ENCODE measurements around the gene PPM1L. TPM values are rescaled to one million over a fixed set of nuclear protein-coding genes. Genes with fewer than 3 reads are reported as not detected.

The PPM1L gene
- total RNA-seq, 4 donors from 2014 or later = 30.8 to 88.1 (median 52.7) TPM

GRCh38 chr3:160909917-160910316 is 153.9 kb downstream of the PPM1L start:
- intact Hi-C loops (cut with DNase I) = no loop called here
- 24% methylated on average over 3 of the region's 3 CpGs for WGBS
- H3K36me3 ChIP-seq = no peaks in the 10 kb centered on the region
- no peaks in the 10 kb centered on the region for H3K27me3 ChIP-seq
- DNase-seq (ENCODE audit: extremely low spot score) = no peak
- TF ChIP-seq POLR2AphosphoS5 (IDR thresholded peaks at IDR 0.05) = no peak
- no peak for TF ChIP-seq EP300 (IDR thresholded peaks at IDR 0.05)
- no peak for TF ChIP-seq POLR2A (IDR thresholded peaks at IDR 0.05; ENCODE audit: low read depth)
- no peak for TF ChIP-seq CTCF (IDR thresholded peaks at IDR 0.05)
- H3K4me1 ChIP-seq = peaks cover 0 to 9% (median 0%) of the 10 kb centered on the region in 4 donors
- no peak overlapping the region for H3K4me3 ChIP-seq
- no peak overlapping the region for H3K27ac ChIP-seq (replicated peaks in 1 of 4)
- H3K9me3 ChIP-seq = peaks cover 0 to 7% (median 3%) of the 10 kb centered on the region in 4 donors

GRCh38 chr3:160911411-160911810 is 155.4 kb downstream of the PPM1L start:
- Histone ChIP-seq H3K27me3 (no peaks in the 10 kb centered on the region), H3K4me1 (peaks cover 0 to 9% (median 0%) of the 10 kb centered on the region in 4 donors), H3K36me3 (no peaks in the 10 kb centered on the region), H3K9me3 (peaks cover 0 to 4% (median 2%) of the 10 kb centered on the region in 4 donors), H3K27ac (replicated peaks in 1 of 4) (no peak overlapping the region), H3K4me3 (no peak overlapping the region)
- TF ChIP-seq POLR2A (IDR thresholded peaks at IDR 0.05; ENCODE audit: low read depth) (no peak), CTCF (IDR thresholded peaks at IDR 0.05) (no peak), POLR2AphosphoS5 (IDR thresholded peaks at IDR 0.05) (no peak), EP300 (IDR thresholded peaks at IDR 0.05) (no peak)
- DNase-seq (ENCODE audit: extremely low spot score) = no peak
- intact Hi-C loops (cut with DNase I) = no loop called here

DNA sequence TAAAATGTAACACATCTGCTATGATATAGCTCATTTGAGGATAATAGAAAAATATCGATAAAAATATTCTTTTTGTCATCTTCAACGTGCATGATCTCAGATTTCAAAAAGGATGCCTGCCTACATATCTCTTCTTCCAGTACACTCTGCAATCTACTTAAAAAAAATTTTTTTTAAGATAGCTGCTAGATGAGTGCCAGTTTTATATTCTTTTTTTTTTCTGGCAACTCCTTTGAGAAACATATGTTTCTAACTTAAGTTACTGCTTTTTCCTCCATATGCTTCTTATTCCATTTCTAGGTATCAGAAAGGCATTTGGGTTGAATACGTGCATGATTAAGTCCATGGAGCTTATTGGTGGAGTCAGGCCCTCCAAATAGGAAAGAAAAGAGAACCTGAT is 160.4 kb downstream of the PPM1L start:
- Histone ChIP-seq H3K9me3 (no peaks in the 10 kb centered on the region), H3K27ac (replicated peaks in 1 of 4) (no peak overlapping the region), H3K4me3 (no peak overlapping the region), H3K4me1 (peaks cover 0 to 7% (median 4%) of the 10 kb centered on the region in 4 donors), H3K36me3 (no peaks in the 10 kb centered on the region), H3K27me3 (no peaks in the 10 kb centered on the region)
- intact Hi-C loops (cut with DNase I) = no loop called here
- 89% methylated on average over 3 of the region's 3 CpGs for WGBS
- no peak for DNase-seq (ENCODE audit: extremely low spot score)
- no peak for TF ChIP-seq POLR2AphosphoS5 (IDR thresholded peaks at IDR 0.05)
- no peak for TF ChIP-seq CTCF (IDR thresholded peaks at IDR 0.05)
- TF ChIP-seq EP300 (IDR thresholded peaks at IDR 0.05) = no peak
- no peak for TF ChIP-seq POLR2A (IDR thresholded peaks at IDR 0.05; ENCODE audit: low read depth)

GRCh38 chr3:160919942-160920341 is 163.9 kb downstream of the PPM1L start:
- 63% methylated on average over 2 of the region's 2 CpGs for WGBS
- DNase-seq (ENCODE audit: extremely low spot score) = no peak
- no peaks in the 10 kb centered on the region for H3K9me3 ChIP-seq

More at GRCh38 chr3:160919942-160920341, 163.9 kb downstream of the PPM1L start:
- intact Hi-C loops (cut with DNase I) = no loop called here
- Histone ChIP-seq H3K4me3 (no peak overlapping the region), H3K27me3 (no peaks in the 10 kb centered on the region), H3K36me3 (no peaks in the 10 kb centered on the region), H3K4me1 (peaks cover 0 to 7% (median 4%) of the 10 kb centered on the region in 4 donors), H3K27ac (replicated peaks in 1 of 4) (no peak overlapping the region)
- TF ChIP-seq POLR2A (IDR thresholded peaks at IDR 0.05; ENCODE audit: low read depth) (no peak), EP300 (IDR thresholded peaks at IDR 0.05) (no peak), POLR2AphosphoS5 (IDR thresholded peaks at IDR 0.05) (no peak), CTCF (IDR thresholded peaks at IDR 0.05) (no peak)
